Esophagus mucosa (tissue), 1 donor: ENCODE data around the gene SUPT20H. TPM values are rescaled to one million over a fixed set of nuclear protein-coding genes. Genes with fewer than 3 reads are reported as not detected.
A peak's percentile ranks its signal among the peaks of the same experiment; 100 is the strongest.
"Not testable (repeated sequence)": the region's sequence is repeated elsewhere in the genome, so short reads cannot be mapped to it uniquely, and the experiment has no call there.

Experiments used
- ATAC-seq: fragments of 200-7000 bp; cut with Tn5 transposase; one replicate; pipeline ENCODE4 v1.9.1; 2020
- total RNA-seq: library from RNA; stranded (reverse); gene quantifications from one replicate; pipeline ENCODE4 v1.2.4, GENCODE V29; 2023
- donor health status: DM: yes; HTN: yes; CAD: no.

SUPT20H gene
- total RNA-seq, 1 donor from 2014 or later: 27.1 TPM

GRCh38 chr13:37069597-37070103 is 10.2 kb upstream of the SUPT20H start:
- ATAC-seq: peak; percentile 23

GRCh38 chr13:37068962-37069361 is 9.5 kb upstream of the SUPT20H start:
- ATAC-seq: no peak

DNA sequence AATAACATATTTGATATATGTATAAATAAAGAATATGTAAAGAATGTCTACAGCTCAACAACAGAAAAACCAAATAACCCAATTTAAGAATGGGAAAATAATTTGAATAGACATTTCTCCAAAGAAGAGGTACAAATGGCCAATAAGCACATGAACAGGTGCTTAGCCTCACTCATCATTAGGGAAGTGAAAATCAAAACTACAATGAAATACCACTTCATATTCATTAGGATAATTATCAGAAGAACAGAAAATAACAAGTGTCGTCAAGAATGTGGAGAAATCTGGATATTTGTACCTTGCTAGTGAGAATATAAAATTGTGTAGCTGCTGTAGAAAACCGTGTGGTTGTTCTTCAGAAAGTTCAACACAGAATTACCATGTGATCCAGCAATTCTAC is 8.4 kb upstream of the SUPT20H start:
- no peak for ATAC-seq

GRCh38 chr13:37065890-37066526 is 6.5 kb upstream of the SUPT20H start:
- ATAC-seq: no peak

DNA sequence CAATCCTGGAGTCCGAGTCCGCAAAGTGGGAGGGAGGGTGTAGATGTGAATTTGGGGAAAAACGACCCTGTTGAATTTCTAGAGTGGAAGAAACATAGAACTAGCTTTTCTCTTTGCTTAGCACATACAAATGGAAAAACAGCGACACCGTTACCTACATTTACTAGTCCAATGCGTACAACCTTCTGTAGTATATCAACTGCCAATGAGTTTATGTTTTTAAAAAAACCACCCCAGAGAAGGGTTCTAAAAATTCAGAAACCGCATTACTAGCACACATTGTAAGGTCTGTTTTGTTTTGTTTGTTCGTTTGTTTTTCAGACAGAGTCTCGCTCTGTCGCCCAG is 332 bp upstream of the SUPT20H start:
- no peak for ATAC-seq

DNA sequence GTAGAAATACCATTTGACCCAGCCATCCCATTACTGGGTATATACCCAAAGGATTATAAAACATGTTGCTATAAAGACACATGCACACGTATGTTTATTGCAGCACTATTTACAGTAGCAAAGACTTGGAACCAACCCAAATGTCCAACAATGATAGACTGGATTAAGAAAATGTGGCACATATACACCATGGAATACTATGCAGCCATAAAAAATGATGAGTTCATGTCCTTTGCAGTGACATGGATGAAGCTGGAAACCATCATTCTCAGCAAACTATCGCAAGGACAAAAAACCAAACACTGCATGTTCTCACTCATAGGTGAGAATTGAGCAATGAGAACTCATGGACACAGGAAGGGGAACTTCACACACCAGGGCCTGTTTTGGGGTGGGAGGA is 3.3 kb downstream of the SUPT20H start:
- not testable (repeated sequence) for ATAC-seq

- not testable (repeated sequence) for ATAC-seq
Measured at GRCh38 chr13:37053111-37053510, 6.4 kb downstream of the SUPT20H start.

- ATAC-seq: no peak
Measured at GRCh38 chr13:37049810-37050209, 9.7 kb downstream of the SUPT20H start.

DNA sequence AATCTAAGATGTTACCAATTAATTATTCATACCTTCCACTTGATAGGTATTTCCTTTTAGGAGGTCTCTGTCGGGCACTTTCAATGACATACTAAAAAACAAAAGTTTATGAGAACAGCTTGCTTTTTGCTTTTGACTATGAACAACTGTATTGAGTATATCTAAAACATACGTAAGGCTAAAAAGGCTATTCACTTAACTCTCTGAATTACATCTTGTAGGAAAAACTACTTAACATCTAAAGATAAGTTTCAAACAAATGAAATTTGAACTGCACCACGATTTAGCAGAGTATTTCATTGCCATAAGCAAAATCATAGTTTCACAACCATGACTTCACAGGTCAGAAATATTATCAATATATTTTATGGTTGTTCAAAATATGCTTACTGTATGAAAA is 11.6 kb downstream of the SUPT20H start:
- ATAC-seq: no peak

DNA sequence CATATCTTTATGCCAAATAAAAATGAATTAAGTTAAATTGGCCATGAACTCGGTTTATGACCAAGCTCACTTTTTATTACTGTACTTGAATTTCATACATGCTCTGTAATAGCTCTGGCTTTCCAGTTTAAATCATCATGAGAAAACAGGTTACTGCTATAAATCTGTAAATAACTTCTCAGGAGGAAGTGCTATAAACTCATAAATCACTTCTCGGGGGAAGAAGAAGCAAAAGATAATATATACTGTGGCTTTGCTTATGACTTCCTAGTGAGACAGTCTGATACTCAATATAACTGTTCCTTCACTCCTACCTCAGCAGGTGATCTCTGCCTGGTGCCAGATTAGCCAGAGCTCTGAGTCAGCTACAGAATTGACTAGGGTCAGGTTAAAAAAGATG is 12.5 kb downstream of the SUPT20H start:
- no peak for ATAC-seq

DNA sequence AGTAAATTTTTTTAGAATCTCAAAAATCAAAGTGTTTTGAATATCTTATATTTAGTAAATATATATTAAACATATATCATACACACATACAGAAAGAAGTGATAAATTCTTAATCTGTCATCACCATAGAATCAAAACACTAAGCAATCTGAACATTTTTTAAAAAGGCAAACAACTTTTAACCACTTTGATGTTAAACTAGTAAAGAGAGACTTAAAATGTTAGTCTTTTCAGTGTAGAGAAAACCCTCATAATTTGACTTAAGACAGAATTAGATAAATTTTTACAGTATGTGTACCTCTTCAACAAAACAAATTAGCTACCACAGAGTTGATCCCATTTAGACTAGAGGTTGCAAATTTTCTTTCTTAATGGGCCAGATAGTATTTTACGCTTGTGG is 13.4 kb downstream of the SUPT20H start:
- no peak for ATAC-seq

- no peak for ATAC-seq
Measured at GRCh38 chr13:37040789-37041188, 18.7 kb downstream of the SUPT20H start.

GRCh38 chr13:37039896-37040295 is 19.6 kb downstream of the SUPT20H start:
- no peak for ATAC-seq

DNA sequence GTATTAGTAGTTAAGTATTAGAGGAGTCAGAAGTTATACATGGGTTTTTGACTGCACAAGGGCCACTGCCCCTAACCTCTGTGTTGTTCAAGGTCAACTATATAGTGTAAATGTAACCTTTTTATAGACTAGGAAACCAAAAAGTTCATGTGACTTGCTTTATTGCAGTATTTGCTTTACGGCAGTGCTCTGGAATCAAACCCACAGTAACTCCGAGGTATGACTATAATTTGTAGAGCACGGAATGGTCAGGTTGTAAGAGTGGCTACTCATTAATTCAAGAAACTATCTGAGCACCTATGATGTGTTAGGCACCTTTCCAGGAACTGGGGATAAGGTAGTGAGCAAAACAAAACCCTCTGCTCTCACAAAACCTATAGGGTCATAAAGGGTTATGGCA is 22.2 kb downstream of the SUPT20H start:
- no peak for ATAC-seq

- no peak for ATAC-seq
Measured at GRCh38 chr13:37029617-37030016, 29.9 kb downstream of the SUPT20H start.

- no peak for ATAC-seq
Measured at GRCh38 chr13:37027639-37028038, 31.8 kb downstream of the SUPT20H start.

GRCh38 chr13:37026771-37027170 is 32.7 kb downstream of the SUPT20H start:
- ATAC-seq: no peak

DNA sequence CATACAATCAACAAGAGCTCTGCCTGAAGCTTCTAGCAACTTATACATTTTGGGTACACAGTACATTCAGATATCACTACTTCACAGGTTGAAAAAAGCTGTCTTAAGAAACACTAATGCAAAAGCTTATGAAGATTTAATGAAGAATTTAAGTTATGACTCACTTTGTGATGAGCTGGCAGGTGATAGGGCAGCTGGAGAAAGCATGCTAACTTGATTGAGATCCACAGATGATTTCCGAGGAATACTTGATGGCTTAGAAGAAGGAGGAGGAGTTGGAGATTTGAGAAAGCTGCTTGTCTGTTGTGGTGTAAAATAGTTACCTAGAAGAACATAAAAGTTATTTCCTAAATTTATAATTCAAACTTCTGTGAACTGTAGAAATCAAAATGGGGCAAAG is 35.6 kb downstream of the SUPT20H start:
- ATAC-seq: peak; percentile 42

DNA sequence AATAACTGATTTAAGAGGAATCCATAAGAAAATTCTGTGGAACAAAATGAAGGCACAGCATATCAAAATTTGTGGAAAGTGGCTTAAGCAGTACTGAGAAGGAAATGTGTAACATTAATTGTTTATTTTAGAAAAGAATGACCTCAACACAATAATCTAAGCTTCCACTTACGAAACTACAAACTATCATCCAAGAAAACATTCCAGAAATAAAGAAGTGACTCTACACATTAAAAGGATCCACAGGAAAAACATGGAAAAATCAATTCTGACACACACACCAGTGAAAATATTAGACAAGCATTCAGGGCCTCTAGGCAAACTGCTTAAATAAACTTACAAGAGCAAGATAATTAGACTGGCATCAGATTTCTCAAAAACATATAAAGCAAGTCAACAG is 44.9 kb downstream of the SUPT20H start:
- ATAC-seq: no peak

DNA sequence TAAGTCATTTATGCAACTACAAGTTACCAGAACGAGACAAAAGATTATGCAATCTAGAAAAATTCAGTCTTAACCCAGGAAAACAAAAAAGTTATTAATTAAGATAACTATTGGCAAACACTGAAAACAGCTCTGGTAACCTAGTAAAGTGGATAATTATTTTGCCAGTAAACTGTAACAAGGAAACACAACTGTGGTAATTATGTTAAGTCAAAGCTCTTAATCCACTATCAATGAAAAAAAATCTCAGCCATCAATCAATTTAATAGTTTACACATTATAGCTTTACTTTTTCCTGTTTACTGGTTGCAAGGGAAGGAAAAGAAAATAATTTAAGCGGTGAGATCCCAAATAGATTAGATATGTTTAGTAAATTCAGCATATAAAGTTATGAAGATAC is 47.7 kb downstream of the SUPT20H start:
- no peak for ATAC-seq

GRCh38 chr13:37011002-37011401 is 48.5 kb downstream of the SUPT20H start:
- ATAC-seq: no peak

DNA sequence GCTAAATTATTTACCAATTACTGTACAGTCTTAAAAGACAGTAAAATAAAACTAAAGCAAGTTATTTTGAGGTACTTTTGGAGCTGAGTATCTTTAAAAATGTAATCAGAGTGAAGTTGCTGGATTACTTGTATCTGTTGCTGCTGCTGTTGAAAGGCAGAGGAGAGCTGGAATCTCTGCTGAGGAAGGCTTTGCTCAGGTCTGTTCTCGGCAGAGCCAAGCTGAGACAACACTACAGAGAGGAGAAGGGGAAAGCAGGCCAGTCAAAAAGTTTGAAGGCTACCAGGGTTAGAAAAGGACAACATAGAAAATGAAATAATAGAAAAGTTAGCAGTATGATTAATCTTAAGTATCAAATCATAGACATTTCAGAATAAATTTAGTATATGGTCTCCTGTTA is 49.1 kb downstream of the SUPT20H start:
- no peak for ATAC-seq

GRCh38 chr13:37009692-37010091 is 49.8 kb downstream of the SUPT20H start:
- ATAC-seq: no peak

GRCh38 chr13:37001921-37002250 is 57.6 kb downstream of the SUPT20H start:
- no peak for ATAC-seq

DNA sequence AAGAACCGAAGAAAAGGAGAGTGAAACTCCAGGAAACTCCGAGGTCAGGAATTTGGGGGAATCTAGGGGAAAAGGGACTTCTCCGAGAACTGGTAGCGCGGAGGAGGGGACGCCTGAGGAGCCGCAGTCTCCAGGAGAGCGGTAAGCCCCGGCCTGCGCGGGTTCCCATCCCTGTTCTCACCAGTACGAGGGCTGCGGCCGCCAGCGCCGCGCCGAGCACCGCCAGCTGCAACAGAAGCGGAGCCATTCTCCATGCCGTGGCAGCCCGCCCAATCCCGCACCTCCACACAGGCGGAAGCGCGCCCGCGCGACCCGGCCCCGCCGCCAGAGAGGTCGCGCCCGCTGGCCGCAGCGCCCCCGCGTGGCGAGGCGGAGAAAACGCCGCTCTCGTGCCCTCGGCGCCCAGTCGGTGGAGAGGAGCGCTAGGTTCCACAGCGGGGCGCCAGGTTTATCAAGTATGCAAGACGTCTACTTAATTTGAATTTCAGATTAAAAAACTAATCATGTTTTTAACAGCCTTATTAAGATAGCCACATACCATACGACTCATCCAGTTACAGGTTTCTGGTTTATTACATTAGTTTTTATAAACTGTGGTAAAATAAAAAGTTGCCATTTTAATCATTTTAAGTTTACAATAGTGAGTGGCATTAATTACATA is 60.3 kb downstream of the SUPT20H start, which contains the start of gene ALG5:
TSS of gene ALG5 (minus strand) at position 287 of the 661 bp plus-strand sequence. CDS start at position 247, 40 bp downstream.
- ATAC-seq: peak; percentile 89
